Tibial nerve (tissue), 4 donors: Measurements from ENCODE around the gene INTS7. TPM values are rescaled to one million over a fixed set of nuclear protein-coding genes. Genes with fewer than 3 reads are reported as not detected.
"Not testable (repeated sequence)": the region's sequence is repeated elsewhere in the genome, so short reads cannot be mapped to it uniquely, and the experiment has no call there.

Experiments used
- DNase-seq, 2 donors: peaks; one replicate each; pipeline ENCODE4 v3.0.0-alpha.2; 2019; ENCODE audit warnings: low spot score in 2 of 2
- H3K27ac ChIP-seq, 4 donors: fragments of 200-600 bp; sonication (generic) in 3 of 4; one replicate each; pipeline ENCODE4 v1.5.1; 2017 to 2019; ENCODE audit warnings: mild to moderate bottlenecking in 1 of 4
- H3K27me3 ChIP-seq, 2 donors: fragments of 200-600 bp; sonication (generic) in 1 of 2; one replicate each; pipeline versions ENCODE4 v1.5.1 to v1.6.0; 2017 to 2019
- H3K36me3 ChIP-seq, 3 donors: fragments of 200-600 bp; sonication (generic); one replicate each; pipeline ENCODE4 v1.5.1; 2018 to 2019
- H3K4me1 ChIP-seq, 4 donors: fragments of 200-600 bp; sonication (generic) in 3 of 4; one replicate each; pipeline ENCODE4 v1.5.1; 2017 to 2019
- H3K4me3 ChIP-seq, 4 donors: fragments of 200-600 bp; sonication (generic) in 3 of 4; one replicate each; pipeline ENCODE4 v1.5.1; 2017 to 2019; ENCODE audit warnings: mild to moderate bottlenecking in 1 of 4, moderate library complexity in 1 of 4
- H3K9me3 ChIP-seq, 4 donors: fragments of 200-600 bp; sonication (generic) in 3 of 4; one replicate each; pipeline ENCODE4 v1.5.1; 2017 to 2019
- CTCF ChIP-seq, 5 experiments: fragments of 200-600 bp in 3 of 5; fragments of 450-650 bp in 2 of 5; sonication (generic) in 3 of 5; IDR thresholded peaks; one replicate each; pipeline ENCODE4 v1.5.1; 2016 to 2019; ENCODE audit warnings: antibody characterized with exemption in 5 of 5, mild to moderate bottlenecking in 3 of 5, moderate library complexity in 2 of 5
- EP300 ChIP-seq, 2 donors: sonication (generic); formaldehyde crosslinking; IDR thresholded peaks; one replicate each; pipeline ENCODE4 v1.6.1; 2017; ENCODE audit warnings: antibody characterized with exemption in 2 of 2, mild to moderate bottlenecking in 1 of 2
- POLR2A ChIP-seq, 2 donors: fragments of 450-650 bp; IDR thresholded peaks; one replicate each; pipeline ENCODE4 v1.6.1; 2017; ENCODE audit warnings: antibody characterized with exemption in 2 of 2, mild to moderate bottlenecking in 2 of 2, moderate library complexity in 2 of 2
- WGBS, 2 donors: methylation state at CpG; one replicate each; pipeline ENCODE4 v1.1.5; 2018; 5-methylcytosine and 5-hydroxymethylcytosine counted together
- total RNA-seq, 4 donors: library from RNA; depleted of rRNA; stranded (reverse); fragments of >200 nt; gene quantifications; one replicate each; pipeline ENCODE4 v1.1.0, GENCODE V29; 2016

Gene INTS7
- total RNA-seq, 4 donors from 2014 or later, result 7.9 to 18.6 (median 9.6) TPM

- WGBS, 2 donors, result 81 to 89% methylated on average over 7 of the region's 7 CpGs
- H3K27ac ChIP-seq, result no peak overlapping the region
- H3K27me3 ChIP-seq, result no peaks in the 10 kb centered on the region
- H3K36me3 ChIP-seq, result peaks cover 0 to 40% (median 0%) of the 10 kb centered on the region in 3 donors
- no peaks in the 10 kb centered on the region for H3K4me1 ChIP-seq
- H3K4me3 ChIP-seq, result no peak overlapping the region
- DNase-seq, result no peak
- no peaks in the 10 kb centered on the region for H3K9me3 ChIP-seq
- TF ChIP-seq POLR2A (IDR thresholded peaks at IDR 0.05) (no peak), EP300 (IDR thresholded peaks at IDR 0.05) (no peak), CTCF (IDR thresholded peaks at IDR 0.05) (no peak)
Measured at GRCh38 chr1:212004895-212005608, 30.3 kb downstream of the INTS7 start.

- no peak overlapping the region for H3K4me3 ChIP-seq
- H3K9me3 ChIP-seq, result peaks cover 0 to 1% (median 0%) of the 10 kb centered on the region in 4 donors
- H3K27me3 ChIP-seq, result no peaks in the 10 kb centered on the region
- H3K27ac ChIP-seq, result no peak overlapping the region
- no peaks in the 10 kb centered on the region for H3K4me1 ChIP-seq
- peaks cover 0 to 50% (median 0%) of the 10 kb centered on the region in 3 donors for H3K36me3 ChIP-seq
- TF ChIP-seq POLR2A (IDR thresholded peaks at IDR 0.05) (no peak), CTCF (IDR thresholded peaks at IDR 0.05) (no peak), EP300 (IDR thresholded peaks at IDR 0.05) (no peak)
- no peak for DNase-seq
- WGBS, 2 donors, result 86% methylated on average over 3 of the region's 3 CpGs
Measured at GRCh38 chr1:212002536-212002935, 32.8 kb downstream of the INTS7 start.

GRCh38 chr1:211997426-211997825 lies 37.9 kb downstream of the INTS7 start:
- H3K9me3 ChIP-seq, result peaks cover 0 to 10% (median 0%) of the 10 kb centered on the region in 4 donors
- DNase-seq, H3K4me1 ChIP-seq, H3K27me3 ChIP-seq, H3K4me3 ChIP-seq, H3K27ac ChIP-seq: not testable (repeated sequence)
- H3K36me3 ChIP-seq, result peaks cover 0 to 40% (median 0%) of the 10 kb centered on the region in 3 donors
- WGBS, 2 donors, result 99 to 100% methylated on average over 4 of the region's 4 CpGs

- TF ChIP-seq EP300 (IDR thresholded peaks at IDR 0.05) (no peak), POLR2A (IDR thresholded peaks at IDR 0.05) (no peak), CTCF (IDR thresholded peaks at IDR 0.05) (no peak)
- no peak overlapping the region for H3K27ac ChIP-seq
- DNase-seq, result no peak
- no peaks in the 10 kb centered on the region for H3K4me1 ChIP-seq
- no peaks in the 10 kb centered on the region for H3K27me3 ChIP-seq
- peaks cover 0 to 18% (median 0%) of the 10 kb centered on the region in 3 donors for H3K36me3 ChIP-seq
- no peak overlapping the region for H3K4me3 ChIP-seq
- H3K9me3 ChIP-seq, result peaks cover 0 to under 1% (median 0%) of the 10 kb centered on the region in 4 donors
Measured at GRCh38 chr1:211991695-211992094, 43.7 kb downstream of the INTS7 start.

GRCh38 chr1:211986628-211987254 lies 48.6 kb downstream of the INTS7 start:
- Histone ChIP-seq H3K4me1 (no peaks in the 10 kb centered on the region), H3K4me3 (no peak overlapping the region), H3K9me3 (no peaks in the 10 kb centered on the region), H3K36me3 (peaks cover 0 to 27% (median 0%) of the 10 kb centered on the region in 3 donors), H3K27ac (no peak overlapping the region), H3K27me3 (no peaks in the 10 kb centered on the region)
- TF ChIP-seq POLR2A (IDR thresholded peaks at IDR 0.05), result no peak
- TF ChIP-seq CTCF (IDR thresholded peaks at IDR 0.05), result no peak
- TF ChIP-seq EP300 (IDR thresholded peaks at IDR 0.05), result no peak
- WGBS, 2 donors, result 86 to 91% methylated on average over 7 of the region's 7 CpGs
- no peak for DNase-seq
